AG04450 (cell line): Measurements from ENCODE around the gene DCBLD1. TPM values are rescaled to one million over a fixed set of nuclear protein-coding genes. Genes with fewer than 3 reads are reported as not detected.

Experiments
- CTCF ChIA-PET: fragments of 300-600, 350-600 bp; formaldehyde crosslinking; extraction: SDS; loops from one replicate; lab custom pipeline; 2022; ENCODE audit warnings: antibody characterized with exemption, inconsistent platforms; lab: Charles Lee
- POLR2A ChIA-PET: fragments of 350-600 bp; formaldehyde crosslinking; extraction: SDS; loops from one replicate; lab custom pipeline; 2021; ENCODE audit warnings: antibody characterized with exemption, inconsistent platforms; lab: Yijun Ruan, JAX
- DNase-seq: peaks from one replicate; pipeline ENCODE4 v3.0.0-alpha.2; 2011; ENCODE audit warnings: low read depth, low spot score
- H3K27ac ChIP-seq: one replicate; pipeline ENCODE4 v1.5.1; 2012; ENCODE audit warnings: low read depth, low read length, control low read depth
- H3K27me3 ChIP-seq: one replicate; pipeline ENCODE4 v1.6.0; 2012; ENCODE audit warnings: low read length; ENCODE audit not compliant: control insufficient read depth, insufficient read depth
- H3K4me3 ChIP-seq: 2 replicates; pipeline ENCODE4 v1.5.1; 2011; ENCODE audit warnings: mild to moderate bottlenecking, low read depth, low read length, control low read depth
- H3K9me3 ChIP-seq: 2 replicates; pipeline ENCODE4 v1.5.1; 2012; ENCODE audit warnings: low read length; ENCODE audit not compliant: control insufficient read depth, insufficient read depth
- polyA plus RNA-seq: library from polyadenylated mRNA; depleted of rRNA; stranded (reverse); fragments of >200 nt; gene quantifications from 2 replicates; pipeline ENCODE4 v1.2.3, GENCODE V29; 2011
- TF ChIP-seq, protein P1 (sequence below): IDR thresholded peaks from 2 replicates; pipeline ENCODE4 v1.5.1; 2011; ENCODE audit warnings: low read depth, low read length, control low read depth, inconsistent platforms

Gene DCBLD1
- polyA plus RNA-seq, 1 experiment: 19.0 TPM

DNA sequence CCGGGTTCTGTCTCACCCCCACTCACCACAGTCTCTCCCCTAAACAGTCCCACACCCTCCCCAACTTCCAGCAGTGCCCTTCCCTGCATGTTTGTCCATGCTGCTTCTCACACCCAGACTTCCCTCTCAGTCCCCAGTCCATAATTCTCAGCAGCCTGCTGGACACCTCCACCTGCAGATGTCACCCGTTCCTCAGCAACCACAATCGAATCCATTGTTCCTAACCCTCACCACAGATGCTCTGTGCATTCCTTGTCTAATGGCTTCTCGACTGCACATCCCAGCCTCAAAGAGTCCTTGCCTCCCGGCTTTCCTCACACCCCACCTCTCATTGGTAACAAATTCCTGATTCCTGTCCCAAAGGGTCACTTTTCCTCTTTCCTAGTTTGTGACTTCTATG is 64.2 kb downstream of the DCBLD1 start:
- ChIA-PET CTCF (interaction anchor here (1.9 to 6.3 kb wide), 2 partner anchors 97 kb away, joined by 9 to 85 read pairs; no protein-coding TSS in a partner anchor), POLR2A (no interaction called here)
- no peak for DNase-seq
- TF ChIP-seq, protein P1, sequence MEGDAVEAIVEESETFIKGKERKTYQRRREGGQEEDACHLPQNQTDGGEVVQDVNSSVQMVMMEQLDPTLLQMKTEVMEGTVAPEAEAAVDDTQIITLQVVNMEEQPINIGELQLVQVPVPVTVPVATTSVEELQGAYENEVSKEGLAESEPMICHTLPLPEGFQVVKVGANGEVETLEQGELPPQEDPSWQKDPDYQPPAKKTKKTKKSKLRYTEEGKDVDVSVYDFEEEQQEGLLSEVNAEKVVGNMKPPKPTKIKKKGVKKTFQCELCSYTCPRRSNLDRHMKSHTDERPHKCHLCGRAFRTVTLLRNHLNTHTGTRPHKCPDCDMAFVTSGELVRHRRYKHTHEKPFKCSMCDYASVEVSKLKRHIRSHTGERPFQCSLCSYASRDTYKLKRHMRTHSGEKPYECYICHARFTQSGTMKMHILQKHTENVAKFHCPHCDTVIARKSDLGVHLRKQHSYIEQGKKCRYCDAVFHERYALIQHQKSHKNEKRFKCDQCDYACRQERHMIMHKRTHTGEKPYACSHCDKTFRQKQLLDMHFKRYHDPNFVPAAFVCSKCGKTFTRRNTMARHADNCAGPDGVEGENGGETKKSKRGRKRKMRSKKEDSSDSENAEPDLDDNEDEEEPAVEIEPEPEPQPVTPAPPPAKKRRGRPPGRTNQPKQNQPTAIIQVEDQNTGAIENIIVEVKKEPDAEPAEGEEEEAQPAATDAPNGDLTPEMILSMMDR: no peak
- Histone ChIP-seq H3K27ac (no peak overlapping the region), H3K9me3 (no peaks in the 10 kb centered on the region), H3K27me3 (no peaks in the 10 kb centered on the region), H3K4me3 (no peak overlapping the region)

DNA sequence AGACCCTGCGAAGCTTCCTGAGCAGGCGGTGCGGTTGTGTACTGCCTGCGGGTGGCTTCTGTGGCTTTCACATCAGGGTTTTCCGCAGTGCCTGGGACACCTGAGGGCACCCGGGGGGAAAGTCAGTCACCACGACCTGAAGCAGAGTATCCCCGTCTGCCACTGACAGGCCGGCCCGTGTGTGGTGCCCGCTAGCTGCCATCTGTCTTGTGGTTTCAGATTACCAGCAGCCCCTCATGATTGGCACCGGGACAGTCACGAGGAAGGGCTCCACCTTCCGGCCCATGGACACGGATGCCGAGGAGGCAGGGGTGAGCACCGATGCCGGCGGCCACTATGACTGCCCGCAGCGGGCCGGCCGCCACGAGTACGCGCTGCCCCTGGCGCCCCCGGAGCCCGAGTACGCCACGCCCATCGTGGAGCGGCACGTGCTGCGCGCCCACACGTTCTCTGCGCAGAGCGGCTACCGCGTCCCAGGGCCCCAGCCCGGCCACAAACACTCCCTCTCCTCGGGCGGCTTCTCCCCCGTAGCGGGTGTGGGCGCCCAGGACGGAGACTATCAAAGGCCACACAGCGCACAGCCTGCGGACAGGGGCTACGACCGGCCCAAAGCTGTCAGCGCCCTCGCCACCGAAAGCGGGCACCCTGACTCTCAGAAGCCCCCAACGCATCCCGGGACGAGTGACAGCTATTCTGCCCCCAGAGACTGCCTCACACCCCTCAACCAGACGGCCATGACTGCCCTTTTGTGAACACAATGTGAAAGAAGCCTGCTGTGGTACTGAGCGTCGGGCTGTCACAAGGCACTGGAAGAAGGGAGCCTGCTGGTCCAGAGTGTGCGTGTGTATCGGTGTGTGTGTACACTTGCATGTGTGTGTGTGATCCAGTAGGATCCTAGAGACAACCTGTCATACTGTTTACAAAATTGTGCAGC is 65.5 kb downstream of the DCBLD1 start:
- DNase-seq: no peak
- Histone ChIP-seq H3K9me3 (no peaks in the 10 kb centered on the region), H3K27me3 (no peaks in the 10 kb centered on the region), H3K4me3 (peak overlapping the region; percentile 30), H3K27ac (peak overlapping the region; percentile 83)
- TF ChIP-seq, protein P1: no peak
- POLR2A ChIA-PET: no interaction called here
- CTCF ChIA-PET: interaction anchor here (6.3 kb wide), 1 partner anchor 98 kb away, joined by 85 read pairs; no protein-coding TSS in a partner anchor

DNA sequence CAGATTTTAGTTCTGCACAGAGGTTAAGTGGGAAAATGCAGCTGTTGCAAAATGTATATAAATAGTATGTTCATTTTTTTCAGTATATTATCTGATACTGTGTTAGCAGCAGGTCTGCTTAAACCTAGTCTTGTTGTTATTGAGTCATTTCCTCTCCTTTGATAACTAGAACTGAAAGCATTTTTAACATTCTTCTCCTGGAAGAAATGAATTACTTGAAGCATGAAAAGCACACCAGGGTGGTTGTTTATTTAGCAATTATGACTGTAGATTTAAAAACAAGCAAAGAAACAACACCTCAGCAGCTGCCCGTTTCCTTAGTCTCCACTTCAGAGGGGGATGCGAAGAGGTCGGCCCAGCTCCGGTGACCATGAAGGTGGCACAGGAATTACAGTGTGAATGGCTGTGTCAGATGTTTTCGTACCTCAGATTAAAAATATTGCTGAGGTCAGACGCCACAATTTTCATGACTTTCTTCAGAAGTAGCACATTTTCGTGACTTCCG is 66.4 kb downstream of the DCBLD1 start:
- Histone ChIP-seq H3K4me3 (no peak overlapping the region), H3K27ac (peak overlapping the region; percentile 41), H3K27me3 (no peaks in the 10 kb centered on the region), H3K9me3 (no peaks in the 10 kb centered on the region)
- ChIA-PET CTCF (interaction anchor here (0.7 to 6.3 kb wide), 2 partner anchors 99 to 104 kb away, joined by 3 to 85 read pairs; no protein-coding TSS in a partner anchor), POLR2A (no interaction called here)
- DNase-seq: no peak
- TF ChIP-seq, protein P1: no peak

DNA sequence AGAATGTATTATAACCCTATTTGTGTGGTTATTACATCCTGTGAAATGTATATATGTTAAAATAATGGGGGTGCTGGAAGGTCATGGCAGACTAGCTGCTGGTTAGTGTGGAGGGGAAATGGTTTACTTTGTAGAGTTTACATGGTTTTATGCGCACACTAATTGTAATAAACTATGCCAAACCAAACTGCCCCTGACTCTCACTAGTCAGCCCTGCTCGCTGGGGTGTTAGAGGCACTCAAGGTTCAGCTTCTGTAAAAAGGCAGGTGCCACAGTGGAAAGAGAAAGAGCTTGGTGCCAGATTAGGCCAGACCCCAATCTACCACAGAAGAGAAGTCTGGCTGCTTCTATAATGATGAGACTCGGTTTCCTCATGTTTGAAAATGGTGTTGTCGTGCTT is 67.1 kb downstream of the DCBLD1 start:
- no peak overlapping the region for H3K4me3 ChIP-seq
- no peak overlapping the region for H3K27ac ChIP-seq
- H3K9me3 ChIP-seq: no peaks in the 10 kb centered on the region
- no peak for DNase-seq
- TF ChIP-seq, protein P1: no peak
- CTCF ChIA-PET: interaction anchor here (6.3 kb wide), 1 partner anchor 100 kb away, joined by 85 read pairs; no protein-coding TSS in a partner anchor
- no peaks in the 10 kb centered on the region for H3K27me3 ChIP-seq
- POLR2A ChIA-PET: no interaction called here

DNA sequence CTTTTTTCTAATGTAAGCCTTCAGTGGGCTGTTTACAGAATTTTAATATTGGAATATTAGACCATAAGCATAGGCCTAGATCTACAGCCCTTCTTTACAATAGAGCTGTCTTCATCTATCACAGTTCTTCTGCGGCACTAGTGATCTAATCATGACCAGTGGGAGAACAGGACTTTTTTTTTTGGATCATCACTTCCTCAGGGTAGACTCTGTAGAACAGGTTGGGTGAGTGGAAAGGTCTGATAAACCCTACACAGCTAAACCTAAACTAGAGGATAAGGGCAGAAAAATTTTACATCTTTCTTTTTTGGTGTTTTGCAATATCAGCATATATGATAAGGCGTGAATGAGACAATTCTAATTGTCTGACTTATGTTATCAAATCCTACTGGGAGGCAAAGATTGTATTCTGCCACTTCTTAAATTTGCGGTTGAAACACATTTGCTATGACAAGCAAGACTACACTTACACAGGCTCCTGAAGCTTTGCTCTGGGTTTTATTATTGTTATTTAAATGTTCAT is 67.7 kb downstream of the DCBLD1 start:
- Histone ChIP-seq H3K27me3 (no peaks in the 10 kb centered on the region), H3K4me3 (no peak overlapping the region), H3K27ac (no peak overlapping the region), H3K9me3 (no peaks in the 10 kb centered on the region)
- TF ChIP-seq, protein P1: no peak
- ChIA-PET CTCF (interaction anchor here (1.0 to 6.3 kb wide), 2 partner anchors 59 to 100 kb away, joined by 3 to 85 read pairs; no protein-coding TSS in a partner anchor), POLR2A (no interaction called here)
- DNase-seq: no peak
